BE2C (cell line): ENCODE results near the gene SSBP3.

Experiments used
- DNase-seq: peaks from one replicate; pipeline ENCODE4 v3.0.0-alpha.2; 2020
- H3K27me3 ChIP-seq: fragments of 250-450 bp; sonication (Bioruptor Pico); 2 replicates; pipeline ENCODE4 v1.5.1; 2020; ENCODE audit warnings: mild to moderate bottlenecking
- H3K36me3 ChIP-seq: fragments of 250-450 bp; sonication (Bioruptor Pico); 2 replicates; pipeline ENCODE4 v1.5.1; 2020; ENCODE audit warnings: mild to moderate bottlenecking
- H3K4me1 ChIP-seq: fragments of 250-450 bp; sonication (Bioruptor Pico); 2 replicates; pipeline ENCODE4 v1.5.1; 2020
- H3K4me3 ChIP-seq: 2 replicates; pipeline ENCODE4 v1.5.1; 2011; ENCODE audit warnings: low read depth, low read length
- H3K9me3 ChIP-seq: fragments of 250-450 bp; sonication (Bioruptor Pico); 2 replicates; pipeline ENCODE4 v1.5.1; 2020
- CTCF ChIP-seq: IDR thresholded peaks from 2 replicates; pipeline ENCODE4 v1.5.1; 2012; ENCODE audit warnings: mild to moderate bottlenecking, low read depth, low read length

The SSBP3 gene

GRCh38 chr1:54275349-54275748 lies 130.8 kb downstream of the SSBP3 start:
- Histone ChIP-seq H3K4me3 (no peak overlapping the region), H3K4me1 (peaks cover 11% of the 10 kb centered on the region), H3K36me3 (no peaks in the 10 kb centered on the region; the same call in none of the 2 replicates), H3K9me3 (no peaks in the 10 kb centered on the region), H3K27me3 (no peaks in the 10 kb centered on the region)
- TF ChIP-seq CTCF: no peak
- no peak for DNase-seq

GRCh38 chr1:54274881-54275280 lies 131.3 kb downstream of the SSBP3 start:
- Histone ChIP-seq H3K4me1 (peaks cover 11% of the 10 kb centered on the region), H3K4me3 (no peak overlapping the region), H3K27me3 (no peaks in the 10 kb centered on the region), H3K36me3 (no peaks in the 10 kb centered on the region; the same call in 1 of the 2 replicates), H3K9me3 (no peaks in the 10 kb centered on the region)
- TF ChIP-seq CTCF: no peak
- no peak for DNase-seq

- Histone ChIP-seq H3K27me3 (no peaks in the 10 kb centered on the region), H3K9me3 (no peaks in the 10 kb centered on the region), H3K4me3 (no peak overlapping the region), H3K4me1 (peaks cover 11% of the 10 kb centered on the region), H3K36me3 (no peaks in the 10 kb centered on the region; the same call in 1 of the 2 replicates)
- no peak for TF ChIP-seq CTCF
- no peak for DNase-seq
Measured at GRCh38 chr1:54274448-54274847, 131.7 kb downstream of the SSBP3 start.

GRCh38 chr1:54273795-54274163 lies 132.4 kb downstream of the SSBP3 start:
- no peak for TF ChIP-seq CTCF
- H3K27me3 ChIP-seq: no peaks in the 10 kb centered on the region
- H3K36me3 ChIP-seq: no peaks in the 10 kb centered on the region; the same call in 1 of the 2 replicates
- H3K9me3 ChIP-seq: no peaks in the 10 kb centered on the region
- no peak for DNase-seq
- H3K4me3 ChIP-seq: no peak overlapping the region
- H3K4me1 ChIP-seq: peaks cover 11% of the 10 kb centered on the region

GRCh38 chr1:54273092-54273794 lies 133.0 kb downstream of the SSBP3 start:
- Histone ChIP-seq H3K9me3 (no peaks in the 10 kb centered on the region), H3K4me3 (peak overlapping the region; percentile 32), H3K27me3 (no peaks in the 10 kb centered on the region), H3K4me1 (peaks cover 11% of the 10 kb centered on the region), H3K36me3 (no peaks in the 10 kb centered on the region; the same call in 1 of the 2 replicates)
- peak; percentile 72 for TF ChIP-seq CTCF
- peak; percentile 83 for DNase-seq

GRCh38 chr1:54272772-54273091 lies 133.5 kb downstream of the SSBP3 start:
- no peaks in the 10 kb centered on the region; the same call in 1 of the 2 replicates for H3K36me3 ChIP-seq
- H3K4me3 ChIP-seq: no peak overlapping the region
- peaks cover 11% of the 10 kb centered on the region for H3K4me1 ChIP-seq
- H3K27me3 ChIP-seq: no peaks in the 10 kb centered on the region
- no peak for DNase-seq
- TF ChIP-seq CTCF: no peak
- H3K9me3 ChIP-seq: no peaks in the 10 kb centered on the region
